ENCODE measurements around the gene UBE2A.

DNA sequence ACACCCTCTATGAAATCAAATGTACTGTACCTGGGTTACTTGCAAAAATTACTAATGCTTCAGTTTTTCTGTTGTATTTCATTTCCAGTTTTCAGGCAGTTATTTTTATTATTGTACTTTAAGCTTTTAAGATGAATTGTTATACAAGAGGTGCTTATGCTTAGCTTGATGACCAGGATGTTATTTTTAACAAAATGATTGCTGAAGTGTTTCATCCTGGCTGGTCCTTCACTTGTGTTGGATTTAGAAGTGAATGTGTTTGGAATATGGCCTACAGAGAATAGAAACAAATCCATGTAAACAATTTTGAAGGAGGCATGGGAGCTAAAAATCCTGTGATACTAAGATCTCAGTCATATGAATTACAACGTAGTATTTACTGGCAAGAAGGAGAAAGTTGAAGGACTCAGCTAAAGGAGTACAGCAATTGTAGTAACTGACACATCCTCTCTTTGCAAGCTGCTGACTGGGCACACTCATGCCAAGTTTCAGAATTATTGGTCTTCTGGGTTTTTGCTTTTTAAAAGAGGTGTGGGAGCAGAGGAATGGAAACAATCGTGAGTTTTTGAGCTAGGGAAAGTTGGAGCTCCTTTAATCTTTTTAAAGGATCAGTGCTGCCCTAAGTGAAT lies 9.2 kb downstream of the UBE2A start:
- TF ChIP-seq, protein P1, sequence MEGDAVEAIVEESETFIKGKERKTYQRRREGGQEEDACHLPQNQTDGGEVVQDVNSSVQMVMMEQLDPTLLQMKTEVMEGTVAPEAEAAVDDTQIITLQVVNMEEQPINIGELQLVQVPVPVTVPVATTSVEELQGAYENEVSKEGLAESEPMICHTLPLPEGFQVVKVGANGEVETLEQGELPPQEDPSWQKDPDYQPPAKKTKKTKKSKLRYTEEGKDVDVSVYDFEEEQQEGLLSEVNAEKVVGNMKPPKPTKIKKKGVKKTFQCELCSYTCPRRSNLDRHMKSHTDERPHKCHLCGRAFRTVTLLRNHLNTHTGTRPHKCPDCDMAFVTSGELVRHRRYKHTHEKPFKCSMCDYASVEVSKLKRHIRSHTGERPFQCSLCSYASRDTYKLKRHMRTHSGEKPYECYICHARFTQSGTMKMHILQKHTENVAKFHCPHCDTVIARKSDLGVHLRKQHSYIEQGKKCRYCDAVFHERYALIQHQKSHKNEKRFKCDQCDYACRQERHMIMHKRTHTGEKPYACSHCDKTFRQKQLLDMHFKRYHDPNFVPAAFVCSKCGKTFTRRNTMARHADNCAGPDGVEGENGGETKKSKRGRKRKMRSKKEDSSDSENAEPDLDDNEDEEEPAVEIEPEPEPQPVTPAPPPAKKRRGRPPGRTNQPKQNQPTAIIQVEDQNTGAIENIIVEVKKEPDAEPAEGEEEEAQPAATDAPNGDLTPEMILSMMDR (IDR thresholded peaks at IDR 0.05) = no peak
- TF ChIP-seq POLR2A (IDR thresholded peaks at IDR 0.05) = no peak
